GM12878 (cell line): ENCODE results near the gene DRAXIN. TPM values are rescaled to one million over a fixed set of nuclear protein-coding genes. Genes with fewer than 3 reads are reported as not detected.

ENCODE experiments used
- ATAC-seq: fragments of 200-7000 bp; cut with Tn5 transposase; 3 replicates; pipeline ENCODE4 v1.9.1; 2020; ENCODE audit warnings: mild to moderate bottlenecking, moderate library complexity
- BruUV-seq: library from RNA; stranded (reverse); fragments of 400-500 nt; replicated peaks from 2 replicates; lab custom pipeline; 2021; lab: Mats Ljungman, UMichigan
- CTCF ChIA-PET: fragments of 300-600 bp; sonication (Branson Sonifier 250); formaldehyde crosslinking; extraction: SDS; loops from one replicate; lab custom pipeline; 2021; ENCODE audit warnings: inconsistent platforms; lab: Yijun Ruan, JAX
- POLR2A ChIA-PET: fragments of 350-600 bp; formaldehyde crosslinking; extraction: SDS; loops from one replicate; lab custom pipeline; 2021; ENCODE audit warnings: inconsistent platforms; lab: Charles Lee
- RAD21 ChIA-PET: fragments of 300-600 bp; sonication (Branson Sonifier 250); formaldehyde crosslinking; loops from one replicate; lab custom pipeline; 2023; ENCODE audit warnings: antibody characterized with exemption; ENCODE audit not compliant: unreplicated experiment; lab: Charles Lee
- SMC1A ChIA-PET: fragments of 300-600 bp; sonication (Branson Sonifier 250); formaldehyde crosslinking; loops from one replicate; lab custom pipeline; 2023; ENCODE audit not compliant: unreplicated experiment, uncharacterized antibody; lab: Charles Lee
- DNase-seq: peaks from one replicate; pipeline ENCODE4 v3.0.0-alpha.2; 2011; ENCODE audit warnings: low read depth, low spot score
- FAIRE-seq: peaks from 3 replicates; lab custom pipeline; 2011; peaks lifted over from hg19 to GRCh38; lab: Jason Lieb, UNC
- H2AFZ ChIP-seq: 2 replicates; pipeline ENCODE4 v1.6.0; 2011; ENCODE audit warnings: low read depth, low read length, control low read depth; ENCODE audit not compliant: control insufficient read depth
- H3K27ac ChIP-seq: 2 replicates; pipeline ENCODE4 v1.5.1; 2011; ENCODE audit warnings: control low read depth; ENCODE audit not compliant: control insufficient read depth, insufficient read depth
- H3K27me3 ChIP-seq, 2 experiments: replicated peaks in 1 of 2; 2 replicates each; pipeline versions ENCODE4 v1.6.0 to v1.6.1; 2011; ENCODE audit warnings: low read length in 1 of 2; ENCODE audit not compliant: control insufficient read depth in 2 of 2, insufficient read depth in 2 of 2
- H3K36me3 ChIP-seq, 2 experiments: 2 replicates each; pipeline ENCODE4 v1.5.1; 2011; ENCODE audit warnings: low read length in 1 of 2; ENCODE audit not compliant: control insufficient read depth in 2 of 2, insufficient read depth in 2 of 2
- H3K4me1 ChIP-seq: 2 replicates; pipeline ENCODE4 v1.6.1; 2011; ENCODE audit warnings: mild to moderate bottlenecking, low read length, moderate library complexity, mixed read lengths; ENCODE audit not compliant: control insufficient read depth, insufficient read depth
- H3K4me2 ChIP-seq: 2 replicates; pipeline ENCODE4 v1.6.0; 2011; ENCODE audit warnings: control low read depth; ENCODE audit not compliant: control insufficient read depth, insufficient read depth
- H3K4me3 ChIP-seq: fragments of 200-600 bp; sonication (generic); 2 replicates; pipeline ENCODE4 v1.5.1; 2016
- H3K79me2 ChIP-seq: 2 replicates; pipeline ENCODE4 v1.6.0; 2011; ENCODE audit warnings: low read length; ENCODE audit not compliant: control insufficient read depth, insufficient read depth
- H3K9ac ChIP-seq: 2 replicates; pipeline ENCODE4 v1.8.0; 2011; ENCODE audit warnings: low read length, control low read depth, mixed read lengths; ENCODE audit not compliant: control insufficient read depth, insufficient read depth
- H3K9me3 ChIP-seq: replicated peaks from 3 replicates; pipeline ENCODE4 v1.5.1; 2011; ENCODE audit warnings: mild to moderate bottlenecking, low read length; ENCODE audit not compliant: control insufficient read depth, insufficient read depth
- H4K20me1 ChIP-seq: 2 replicates; pipeline ENCODE4 v1.6.0; 2011; ENCODE audit not compliant: control insufficient read depth, insufficient read depth
- FOXK2 ChIP-seq: fragments of 450-650 bp; IDR thresholded peaks from 2 replicates; pipeline ENCODE4 v1.6.1; 2017; ENCODE audit warnings: mild to moderate bottlenecking, moderate library complexity
- NFXL1 ChIP-seq: fragments of 450-650 bp; IDR thresholded peaks from 2 replicates; pipeline ENCODE4 v1.6.1; 2017; ENCODE audit warnings: antibody characterized with exemption, mild to moderate bottlenecking, borderline replicate concordance
- USF2 ChIP-seq: IDR thresholded peaks from 2 replicates; pipeline ENCODE4 v1.6.1; 2011; ENCODE audit warnings: low read depth, low read length, improper control_type of control experiment, borderline replicate concordance
- WGBS: methylation state at CpG from one replicate; pipeline ENCODE4 v1.1.6; 2016; ENCODE audit warnings: low lambda C conversion rate; ENCODE audit not compliant: insufficient replicate concordance, insufficient coverage; ENCODE audit errors: missing lambda C conversion rate; 5-methylcytosine and 5-hydroxymethylcytosine counted together
- in situ Hi-C: fragments of 300-500 bp; cut with MboI; formaldehyde crosslinking; loops from 9 replicates; pipeline ENCODE4 v1.14.3; 2018; ENCODE audit warnings: mixed read lengths
- intact Hi-C: fragments of 100-400 bp; cut with micrococcal nuclease; formaldehyde crosslinking; loops from one replicate; pipeline ENCODE4 v1.14.2; 2022; ENCODE audit not compliant: unreplicated experiment
- polyA plus RNA-seq, 11 experiments: library from polyadenylated mRNA; depleted of rRNA in 4 of 11; unstranded in 6 of 11; stranded (reverse) in 5 of 11; fragments of >200 nt; fragmentation: Nextera tagmentation in 4 of 11; fragmentation: Illumina TruSeq in 1 of 11; extraction: Ambion mirVana in 4 of 11; extraction: Trizol in 1 of 11; gene quantifications; 1 replicate in 1 of 11; 2 replicates in 10 of 11; pipeline versions ENCODE4 v1.2.1 to v1.2.3, GENCODE V29; 2011 to 2016; ENCODE audit warnings: inconsistent platforms in 2 of 11, missing spikeins in 2 of 11, low read depth in 1 of 11
- total RNA-seq, 4 experiments: library from RNA; depleted of rRNA in 3 of 4; stranded (reverse); fragments of >200 nt in 3 of 4; fragmentation: Illumina TruSeq in 1 of 4; extraction: Trizol in 1 of 4; gene quantifications; 2 replicates each; pipeline versions ENCODE4 v1.2.1 to v1.2.3, GENCODE V29; 2013 to 2021
- TF ChIP-seq, protein P1 (sequence below): IDR thresholded peaks from 2 replicates; pipeline ENCODE4 v1.6.1; 2012; ENCODE audit warnings: mild to moderate bottlenecking, low read depth, low read length
- TF ChIP-seq, protein P2 (sequence below): fragments of 450-650 bp; IDR thresholded peaks from 2 replicates; pipeline ENCODE4 v1.6.1; 2017; ENCODE audit warnings: mild to moderate bottlenecking, moderate library complexity

Gene DRAXIN
- total and polyA plus RNA-seq, 10 of the 15 experiments (the other 5 are each of a cell fraction or from before 2014, with no cell fraction given): 0.01 to 0.05 (median 0.03) TPM; not detected in 3

DNA sequence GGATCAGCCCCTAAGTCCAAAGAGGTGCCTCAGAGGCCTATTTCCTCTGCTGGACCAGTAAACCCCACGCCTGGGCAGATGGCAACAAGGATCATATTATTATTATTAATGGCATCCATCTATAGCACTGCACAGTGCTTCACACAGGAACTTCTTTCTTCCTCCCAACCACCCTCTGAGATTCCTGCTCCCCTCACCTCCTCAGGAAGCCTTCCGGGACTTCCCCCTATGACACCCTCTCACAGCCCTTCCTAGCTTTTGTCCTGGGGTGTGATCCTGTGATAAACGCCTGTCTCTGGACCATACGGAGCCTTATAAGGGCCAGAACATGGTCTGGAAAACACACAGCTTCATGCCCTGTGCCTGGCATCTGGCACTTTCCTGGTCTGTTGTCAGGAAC is 40.5 kb upstream of the DRAXIN start (continued):
- TF ChIP-seq, protein P1, sequence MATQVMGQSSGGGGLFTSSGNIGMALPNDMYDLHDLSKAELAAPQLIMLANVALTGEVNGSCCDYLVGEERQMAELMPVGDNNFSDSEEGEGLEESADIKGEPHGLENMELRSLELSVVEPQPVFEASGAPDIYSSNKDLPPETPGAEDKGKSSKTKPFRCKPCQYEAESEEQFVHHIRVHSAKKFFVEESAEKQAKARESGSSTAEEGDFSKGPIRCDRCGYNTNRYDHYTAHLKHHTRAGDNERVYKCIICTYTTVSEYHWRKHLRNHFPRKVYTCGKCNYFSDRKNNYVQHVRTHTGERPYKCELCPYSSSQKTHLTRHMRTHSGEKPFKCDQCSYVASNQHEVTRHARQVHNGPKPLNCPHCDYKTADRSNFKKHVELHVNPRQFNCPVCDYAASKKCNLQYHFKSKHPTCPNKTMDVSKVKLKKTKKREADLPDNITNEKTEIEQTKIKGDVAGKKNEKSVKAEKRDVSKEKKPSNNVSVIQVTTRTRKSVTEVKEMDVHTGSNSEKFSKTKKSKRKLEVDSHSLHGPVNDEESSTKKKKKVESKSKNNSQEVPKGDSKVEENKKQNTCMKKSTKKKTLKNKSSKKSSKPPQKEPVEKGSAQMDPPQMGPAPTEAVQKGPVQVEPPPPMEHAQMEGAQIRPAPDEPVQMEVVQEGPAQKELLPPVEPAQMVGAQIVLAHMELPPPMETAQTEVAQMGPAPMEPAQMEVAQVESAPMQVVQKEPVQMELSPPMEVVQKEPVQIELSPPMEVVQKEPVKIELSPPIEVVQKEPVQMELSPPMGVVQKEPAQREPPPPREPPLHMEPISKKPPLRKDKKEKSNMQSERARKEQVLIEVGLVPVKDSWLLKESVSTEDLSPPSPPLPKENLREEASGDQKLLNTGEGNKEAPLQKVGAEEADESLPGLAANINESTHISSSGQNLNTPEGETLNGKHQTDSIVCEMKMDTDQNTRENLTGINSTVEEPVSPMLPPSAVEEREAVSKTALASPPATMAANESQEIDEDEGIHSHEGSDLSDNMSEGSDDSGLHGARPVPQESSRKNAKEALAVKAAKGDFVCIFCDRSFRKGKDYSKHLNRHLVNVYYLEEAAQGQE: no peak
- TF ChIP-seq, protein P2, sequence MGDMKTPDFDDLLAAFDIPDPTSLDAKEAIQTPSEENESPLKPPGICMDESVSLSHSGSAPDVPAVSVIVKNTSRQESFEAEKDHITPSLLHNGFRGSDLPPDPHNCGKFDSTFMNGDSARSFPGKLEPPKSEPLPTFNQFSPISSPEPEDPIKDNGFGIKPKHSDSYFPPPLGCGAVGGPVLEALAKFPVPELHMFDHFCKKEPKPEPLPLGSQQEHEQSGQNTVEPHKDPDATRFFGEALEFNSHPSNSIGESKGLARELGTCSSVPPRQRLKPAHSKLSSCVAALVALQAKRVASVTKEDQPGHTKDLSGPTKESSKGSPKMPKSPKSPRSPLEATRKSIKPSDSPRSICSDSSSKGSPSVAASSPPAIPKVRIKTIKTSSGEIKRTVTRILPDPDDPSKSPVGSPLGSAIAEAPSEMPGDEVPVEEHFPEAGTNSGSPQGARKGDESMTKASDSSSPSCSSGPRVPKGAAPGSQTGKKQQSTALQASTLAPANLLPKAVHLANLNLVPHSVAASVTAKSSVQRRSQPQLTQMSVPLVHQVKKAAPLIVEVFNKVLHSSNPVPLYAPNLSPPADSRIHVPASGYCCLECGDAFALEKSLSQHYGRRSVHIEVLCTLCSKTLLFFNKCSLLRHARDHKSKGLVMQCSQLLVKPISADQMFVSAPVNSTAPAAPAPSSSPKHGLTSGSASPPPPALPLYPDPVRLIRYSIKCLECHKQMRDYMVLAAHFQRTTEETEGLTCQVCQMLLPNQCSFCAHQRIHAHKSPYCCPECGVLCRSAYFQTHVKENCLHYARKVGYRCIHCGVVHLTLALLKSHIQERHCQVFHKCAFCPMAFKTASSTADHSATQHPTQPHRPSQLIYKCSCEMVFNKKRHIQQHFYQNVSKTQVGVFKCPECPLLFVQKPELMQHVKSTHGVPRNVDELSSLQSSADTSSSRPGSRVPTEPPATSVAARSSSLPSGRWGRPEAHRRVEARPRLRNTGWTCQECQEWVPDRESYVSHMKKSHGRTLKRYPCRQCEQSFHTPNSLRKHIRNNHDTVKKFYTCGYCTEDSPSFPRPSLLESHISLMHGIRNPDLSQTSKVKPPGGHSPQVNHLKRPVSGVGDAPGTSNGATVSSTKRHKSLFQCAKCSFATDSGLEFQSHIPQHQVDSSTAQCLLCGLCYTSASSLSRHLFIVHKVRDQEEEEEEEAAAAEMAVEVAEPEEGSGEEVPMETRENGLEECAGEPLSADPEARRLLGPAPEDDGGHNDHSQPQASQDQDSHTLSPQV: no peak

DNA sequence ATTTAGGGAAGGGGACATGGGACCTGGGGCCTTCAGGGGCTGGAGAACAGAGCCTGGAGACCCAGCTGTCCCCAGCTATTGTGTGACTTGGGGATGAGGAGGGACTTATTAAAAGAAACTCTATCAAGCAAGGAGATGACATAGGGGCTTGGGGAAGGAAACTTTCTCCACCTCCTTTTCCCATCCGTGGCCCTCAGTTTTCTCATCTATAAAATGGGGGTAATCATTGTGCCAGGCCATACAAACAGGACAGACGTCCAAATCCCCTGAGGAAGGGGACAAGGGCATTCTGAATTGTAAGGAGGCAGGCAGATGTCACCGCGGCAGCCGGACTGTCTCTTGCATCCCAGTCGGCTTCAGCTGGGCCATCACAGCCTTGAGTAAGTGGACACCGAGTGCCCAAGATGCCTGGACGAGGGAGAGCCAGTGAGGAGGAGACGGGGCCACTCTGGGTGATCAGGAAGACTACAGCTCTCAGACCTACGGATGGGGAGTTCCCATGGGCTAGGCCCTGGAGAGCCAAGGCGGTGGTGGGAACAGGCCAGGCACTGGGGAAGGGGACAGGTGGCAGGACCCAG is 39.2 kb upstream of the DRAXIN start:
- Histone ChIP-seq H2AFZ (no peak overlapping the region), H3K27ac (no peak overlapping the region), H3K9me3 (no peaks in the 10 kb centered on the region), H3K27me3 (no peaks in the 10 kb centered on the region; a peak in 2 of 4 replicates), H4K20me1 (no peaks in the 10 kb centered on the region), H3K36me3 (no peaks in the 10 kb centered on the region), H3K4me3 (no peak overlapping the region), H3K9ac (no peak overlapping the region), H3K79me2 (no peaks in the 10 kb centered on the region), H3K4me2 (no peak overlapping the region), H3K4me1 (peaks cover 5% of the 10 kb centered on the region)
- ChIA-PET RAD21 (interaction anchor here (1.0 to 3.3 kb wide), 2 partner anchors 56 to 67 kb away, joined by 5 to 17 read pairs; no protein-coding TSS in a partner anchor), SMC1A (interaction anchor here (1.2 kb wide), 1 partner anchor 11 kb away, joined by 3 read pairs; the partner anchor contains the start of gene FBXO6), POLR2A (no interaction called here), CTCF (interaction anchor here (1.0 to 2.2 kb wide), 5 partner anchors 8 to 67 kb away, joined by 3 to 10 read pairs (median 3); no protein-coding TSS in a partner anchor)
- no TSS peak for BruUV-seq
- intact Hi-C loops (no loop called here), in situ Hi-C loops (no loop called here)
- ATAC-seq: no peak
- 44% methylated on average over 11 of the region's 11 CpGs for WGBS
- no peak for FAIRE-seq
- DNase-seq: no peak
- TF ChIP-seq FOXK2 (no peak), NFXL1 (no peak), USF2 (no peak)
- TF ChIP-seq, protein P2: no peak
